Heart right ventricle (tissue), 16 donors: ENCODE measurements around the gene ERN1. TPM values are rescaled to one million over a fixed set of nuclear protein-coding genes. Genes with fewer than 3 reads are reported as not detected.

Experiments used
- ATAC-seq, 8 donors: fragments of 200-7000 bp; cut with Tn5 transposase; one replicate each; pipeline ENCODE4 v1.9.1; 2020; ENCODE audit warnings: mild to moderate bottlenecking in 8 of 8, moderate library complexity in 8 of 8, moderate number of reproducible peaks in 1 of 8
- DNase-seq, 2 donors: peaks; one replicate each; pipeline ENCODE4 v3.0.0-alpha.2; 2020
- H3K27ac ChIP-seq, 10 donors: fragments of 200-600 bp; sonication (generic) in 2 of 10; one replicate each; pipeline versions ENCODE4 v1.5.0 to v1.8.0; 2020 to 2022; ENCODE audit warnings: mild to moderate bottlenecking in 3 of 10
- H3K27me3 ChIP-seq, 7 donors: fragments of 200-600 bp; one replicate each; pipeline ENCODE4 v1.8.0; 2021 to 2022; ENCODE audit warnings: mild to moderate bottlenecking in 2 of 7
- H3K36me3 ChIP-seq, 9 donors: fragments of 200-600 bp; sonication (generic) in 1 of 9; one replicate each; pipeline versions ENCODE4 v1.5.0 to v1.8.0; 2020 to 2022; ENCODE audit warnings: mild to moderate bottlenecking in 2 of 9
- H3K4me1 ChIP-seq, 9 donors: fragments of 200-600 bp; sonication (generic) in 1 of 9; one replicate each; pipeline versions ENCODE4 v1.5.0 to v1.8.0; 2020 to 2022; ENCODE audit warnings: mild to moderate bottlenecking in 4 of 9
- H3K4me3 ChIP-seq, 10 donors: fragments of 200-600 bp; sonication (generic) in 2 of 10; one replicate each; pipeline versions ENCODE4 v1.5.0 to v1.8.0; 2020 to 2022; ENCODE audit warnings: mild to moderate bottlenecking in 7 of 10, moderate library complexity in 2 of 10
- H3K9me3 ChIP-seq, 11 donors: fragments of 200-600 bp in 10 of 11; sonication (generic) in 2 of 11; one replicate each; pipeline versions ENCODE4 v1.5.0 to v1.8.0; 2013 to 2022; ENCODE audit warnings: mild to moderate bottlenecking in 2 of 11, control low read depth in 1 of 11, moderate library complexity in 1 of 11
- WGBS, 2 donors: extraction: QIAGEN DNeasy Blood & Tissue Kit; methylation state at CpG; one replicate each; pipeline ENCODE4 v1.1.7; 2013; ENCODE audit warnings: inconsistent platforms in 1 of 2; 5-methylcytosine and 5-hydroxymethylcytosine counted together
- intact Hi-C, 10 donors: fragments of 100-400 bp; cut with DNase I; formaldehyde crosslinking; loops; one replicate each; pipeline versions ENCODE4 v1.11.1 to v1.14.2; 2022
- polyA plus RNA-seq, 2 donors: library from polyadenylated mRNA; stranded (reverse); fragments of 200-250 nt; gene quantifications; one replicate each; pipeline ENCODE4 v1.2.3, GENCODE V29; 2013
- total RNA-seq, 10 donors: library from RNA; stranded (reverse); fragmentation: NEBNext Ultra II Directional in 3 of 10; extraction: Animal tissue kit (Norgen Biotek cat#: 25700) in 3 of 10; gene quantifications; one replicate each; pipeline versions ENCODE4 v1.2.1 to v1.2.4, GENCODE V29; 2021 to 2023
- TF ChIP-seq, protein P1 (sequence below), 9 donors: fragments of 200-600 bp; sonication (generic) in 2 of 9; IDR thresholded peaks; one replicate each; pipeline versions ENCODE4 v1.5.0 to v1.8.0; 2021 to 2022; ENCODE audit warnings: antibody characterized with exemption in 9 of 9, mild to moderate bottlenecking in 5 of 9, moderate library complexity in 1 of 9
- donor health status: Arrhythmogenic right ventricular cardiomyopathy.
- donor health status: ischemic (EF 13 %, LVEDD 7.1; RV severe dilation, severe dysfunction).
- donor health status: healthy with polysubstance abuse.
- donor health status: DM: no; HTN: yes; CAD: no.
- donor health status: DM: no; HTN: no; CAD: no.
- donor health status: ischemic (EF 25% LVEDD 6.9; RV normal size, moderate dysfunction).
- donor health status: ischemic (EF 25% LVEDD 5.7; RV mildly dilated, moderate dysfunction).
- donor health status: healthy.
- donor health status: DM: yes; HTN: yes; CAD: no.
- donor health status: Ischemic cardiomyopathy.
- donor health status: ischemic (EF 35%, LVEDD 5.7; RV mildly dilated, moderate dysfunction).
- donor health status: nonischemic (EF 11% LVEDD 7.7; RV severe dilation, severe dysfunction).
- donor health status: DM: yes; HTN: yes; CAD: no.
- donor health status: PGD.
- donor health status: ischemic (EF 29% LVEDD 5.4; RV normal size, mild dysfunction).
- donor health status: nonischemic (EF 23%, LVEDD 6.1; RV moderate dilation, normal function).

ERN1 gene
- total and polyA plus RNA-seq, 12 donors = 2.2 to 16.6 (median 7.1) TPM

DNA sequence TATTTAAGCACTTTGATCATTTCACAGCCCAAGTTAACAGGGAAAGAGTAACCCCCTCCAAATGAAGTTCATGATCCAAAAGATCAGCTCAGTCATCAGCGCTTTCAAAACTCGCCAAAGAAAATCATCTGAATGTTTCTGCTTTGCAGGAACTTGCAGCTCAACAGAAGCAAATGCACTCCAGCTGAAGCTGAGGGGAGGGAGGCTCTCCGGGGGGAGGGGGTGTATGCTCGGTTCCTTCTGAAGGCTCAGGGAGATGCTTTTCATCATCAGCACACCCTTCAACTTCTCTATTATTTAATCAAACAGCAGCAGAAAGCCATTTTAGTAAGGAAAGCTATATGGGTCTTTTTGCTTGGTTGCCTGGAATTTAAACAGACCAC, 24.4 kb upstream of the ERN1 start:
- Histone ChIP-seq H3K4me3 (no peak overlapping the region), H3K36me3 (peaks cover 0 to 41% (median 5%) of the 10 kb centered on the region in 9 donors), H3K9me3 (no peaks in the 10 kb centered on the region), H3K27me3 (no peaks in the 10 kb centered on the region), H3K27ac (peak overlapping the region; percentile 86 to 96 (median 92)), H3K4me1 (peaks cover 39 to 94% (median 85%) of the 10 kb centered on the region in 9 donors)
- no peak for ATAC-seq
- intact Hi-C loops = loop anchor here in 6 of 10 donors (5.0 to 10.0 kb wide), 5 partner anchors 60 to 128 kb away; partner anchors contain the start of gene TEX2 (in 3 of the 6)
- TF ChIP-seq, protein P1, sequence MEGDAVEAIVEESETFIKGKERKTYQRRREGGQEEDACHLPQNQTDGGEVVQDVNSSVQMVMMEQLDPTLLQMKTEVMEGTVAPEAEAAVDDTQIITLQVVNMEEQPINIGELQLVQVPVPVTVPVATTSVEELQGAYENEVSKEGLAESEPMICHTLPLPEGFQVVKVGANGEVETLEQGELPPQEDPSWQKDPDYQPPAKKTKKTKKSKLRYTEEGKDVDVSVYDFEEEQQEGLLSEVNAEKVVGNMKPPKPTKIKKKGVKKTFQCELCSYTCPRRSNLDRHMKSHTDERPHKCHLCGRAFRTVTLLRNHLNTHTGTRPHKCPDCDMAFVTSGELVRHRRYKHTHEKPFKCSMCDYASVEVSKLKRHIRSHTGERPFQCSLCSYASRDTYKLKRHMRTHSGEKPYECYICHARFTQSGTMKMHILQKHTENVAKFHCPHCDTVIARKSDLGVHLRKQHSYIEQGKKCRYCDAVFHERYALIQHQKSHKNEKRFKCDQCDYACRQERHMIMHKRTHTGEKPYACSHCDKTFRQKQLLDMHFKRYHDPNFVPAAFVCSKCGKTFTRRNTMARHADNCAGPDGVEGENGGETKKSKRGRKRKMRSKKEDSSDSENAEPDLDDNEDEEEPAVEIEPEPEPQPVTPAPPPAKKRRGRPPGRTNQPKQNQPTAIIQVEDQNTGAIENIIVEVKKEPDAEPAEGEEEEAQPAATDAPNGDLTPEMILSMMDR (IDR thresholded peaks at IDR 0.05) = no peak
- 36 to 41% methylated on average over 4 of the region's 4 CpGs for WGBS, 2 donors
- no peak for DNase-seq

DNA sequence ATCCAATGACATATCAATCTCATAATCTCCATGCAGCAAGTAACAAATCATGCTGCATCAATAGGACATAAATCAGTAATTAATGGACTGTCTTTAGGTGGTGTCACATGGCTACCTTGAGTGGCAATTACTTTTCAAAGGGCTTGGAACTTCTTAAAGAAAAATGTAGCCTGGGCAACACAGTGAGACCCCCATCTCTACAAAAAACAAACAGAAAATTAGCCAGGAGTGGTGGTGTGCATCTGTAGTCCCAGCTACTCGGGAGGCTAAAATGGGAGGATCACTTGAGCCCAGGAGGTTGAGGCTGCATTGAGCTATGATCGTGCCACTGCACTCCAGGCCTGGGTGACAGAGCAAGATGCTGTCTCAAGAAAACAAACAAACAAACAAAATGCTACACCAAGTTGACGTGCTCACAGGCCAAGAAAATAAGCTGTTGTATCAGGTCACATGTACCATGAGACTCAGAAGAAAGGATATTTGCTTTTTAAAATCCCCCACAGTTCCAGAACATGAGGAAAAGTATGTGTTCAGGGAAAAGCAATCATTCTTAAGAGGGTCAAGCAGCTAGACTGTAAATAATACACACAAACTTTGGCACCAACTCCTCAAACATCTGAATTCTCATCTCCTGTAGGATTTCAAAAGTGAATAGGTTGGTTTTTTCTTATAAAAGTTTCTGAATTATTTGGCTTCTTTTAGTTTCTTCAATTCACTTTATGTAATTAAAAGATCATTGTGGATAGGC, 23.8 kb upstream of the ERN1 start:
- intact Hi-C loops = loop anchor here in 6 of 10 donors (5.0 to 10.0 kb wide), 5 partner anchors 61 to 129 kb away; partner anchors contain the start of gene TEX2 (in 3 of the 6)
- H3K27me3 ChIP-seq = no peaks in the 10 kb centered on the region
- no peak for ATAC-seq
- H3K36me3 ChIP-seq = peaks cover 0 to 47% (median 9%) of the 10 kb centered on the region in 9 donors
- TF ChIP-seq, protein P1 (IDR thresholded peaks at IDR 0.05) = no peak
- no peak overlapping the region for H3K4me3 ChIP-seq
- peak overlapping the region; percentile 86 to 96 (median 92) for H3K27ac ChIP-seq
- no peak for DNase-seq
- WGBS, 2 donors = 75 to 82% methylated on average over 3 of the region's 3 CpGs
- H3K9me3 ChIP-seq = no peaks in the 10 kb centered on the region
- H3K4me1 ChIP-seq = peaks cover 39 to 94% (median 82%) of the 10 kb centered on the region in 9 donors

DNA sequence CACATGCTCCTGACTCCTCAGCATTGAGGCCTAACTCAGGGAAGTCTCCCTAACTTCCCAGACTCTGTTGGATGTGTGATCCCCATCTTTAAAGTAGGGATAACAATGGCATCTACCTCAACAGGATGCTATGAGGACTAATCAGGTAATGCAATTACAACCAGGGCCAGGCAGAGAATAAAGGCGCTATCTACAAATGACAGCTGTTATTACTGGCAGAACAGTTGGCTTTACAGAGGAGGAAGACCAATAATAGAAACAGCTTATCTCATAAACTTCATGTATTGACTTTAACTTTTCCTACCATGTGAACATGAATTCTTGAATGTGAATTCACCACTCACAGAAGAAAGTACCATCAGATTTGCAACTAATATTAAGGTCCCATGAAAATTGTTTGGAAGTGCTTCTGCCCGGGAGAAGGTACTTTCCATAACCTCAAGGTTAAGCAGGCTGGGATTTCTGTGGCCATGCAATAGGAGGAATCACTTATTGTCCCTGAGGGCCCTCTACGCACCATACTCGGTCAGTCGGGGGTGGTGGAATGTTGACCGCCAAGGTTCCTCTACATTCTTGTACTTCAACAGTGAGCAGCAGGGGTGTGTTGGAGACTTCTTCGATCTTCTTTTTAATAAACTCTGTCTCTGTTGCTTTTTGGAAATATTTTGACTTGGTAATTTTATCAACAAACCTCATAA, 22.6 kb upstream of the ERN1 start:
- peaks cover 0 to 52% (median 9%) of the 10 kb centered on the region in 9 donors for H3K36me3 ChIP-seq
- TF ChIP-seq, protein P1 (IDR thresholded peaks at IDR 0.05) = peak in 1 of 9 donors; percentile 7
- intact Hi-C loops = loop anchor here in 6 of 10 donors (5.0 to 10.0 kb wide), 5 partner anchors 62 to 130 kb away; partner anchors contain the start of gene TEX2 (in 3 of the 6)
- peak overlapping the region; percentile 77 to 96 (median 92) for H3K27ac ChIP-seq
- no peak overlapping the region for H3K4me3 ChIP-seq
- H3K9me3 ChIP-seq = no peaks in the 10 kb centered on the region
- DNase-seq = peak in 1 of 2 donors; percentile 43
- WGBS, 2 donors = 33 to 36% methylated on average over 7 of the region's 7 CpGs
- no peaks in the 10 kb centered on the region for H3K27me3 ChIP-seq
- peak in 7 of 8 donors; percentile 16 to 54 (median 43) for ATAC-seq
- peaks cover 44 to 94% (median 82%) of the 10 kb centered on the region in 9 donors for H3K4me1 ChIP-seq

DNA sequence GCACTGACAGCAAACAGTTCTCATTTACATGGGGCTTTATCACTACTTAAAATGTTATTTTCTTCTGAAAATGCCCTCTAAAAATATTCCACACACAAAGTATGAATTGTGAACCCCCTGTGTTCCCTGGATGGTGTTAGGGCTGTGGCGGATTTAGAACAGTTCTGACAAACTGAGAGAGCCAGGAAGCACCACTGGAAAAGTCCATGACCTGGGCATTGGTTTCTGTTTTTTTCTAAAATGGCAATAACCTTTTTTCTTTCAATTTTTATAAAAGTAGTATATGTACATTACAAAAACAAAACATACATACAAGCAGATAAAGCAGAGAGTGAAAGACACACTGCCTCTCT, 21.0 kb upstream of the ERN1 start:
- TF ChIP-seq, protein P1 (IDR thresholded peaks at IDR 0.05) = no peak
- peaks cover 32 to 90% (median 83%) of the 10 kb centered on the region in 9 donors for H3K4me1 ChIP-seq
- H3K27me3 ChIP-seq = no peaks in the 10 kb centered on the region
- WGBS, 2 donors = 94 to 98% methylated on average over 1 of the region's 1 CpG
- peaks cover 0 to 52% (median 9%) of the 10 kb centered on the region in 9 donors for H3K36me3 ChIP-seq
- H3K4me3 ChIP-seq = no peak overlapping the region
- ATAC-seq (no peak), DNase-seq (no peak)
- intact Hi-C loops = loop anchor here in 7 of 10 donors (2.0 to 10.0 kb wide), 6 partner anchors 64 to 134 kb away; partner anchors contain the start of gene TEX2 (in 3 of the 7)
- peak overlapping the region in 9 of 10 donors; percentile 28 to 95 (median 89) for H3K27ac ChIP-seq
- no peaks in the 10 kb centered on the region for H3K9me3 ChIP-seq
